Uterus (tissue), 2 donors: Measurements from ENCODE around the gene EEF1E1.

Source experiments
- POLR2A ChIP-seq, 2 donors: fragments of 450-650 bp; IDR thresholded peaks; one replicate each; pipeline ENCODE4 v1.6.1; 2016; ENCODE audit warnings: antibody characterized with exemption in 2 of 2, mild to moderate bottlenecking in 1 of 2, moderate library complexity in 1 of 2
- TF ChIP-seq, protein P1 (sequence below), 4 experiments: fragments of 200-600 bp in 2 of 4; fragments of 450-650 bp in 2 of 4; sonication (generic) in 2 of 4; IDR thresholded peaks; one replicate each; pipeline ENCODE4 v1.5.1; 2016 to 2019; ENCODE audit warnings: antibody characterized with exemption in 4 of 4, mild to moderate bottlenecking in 2 of 4, moderate library complexity in 1 of 4

DNA sequence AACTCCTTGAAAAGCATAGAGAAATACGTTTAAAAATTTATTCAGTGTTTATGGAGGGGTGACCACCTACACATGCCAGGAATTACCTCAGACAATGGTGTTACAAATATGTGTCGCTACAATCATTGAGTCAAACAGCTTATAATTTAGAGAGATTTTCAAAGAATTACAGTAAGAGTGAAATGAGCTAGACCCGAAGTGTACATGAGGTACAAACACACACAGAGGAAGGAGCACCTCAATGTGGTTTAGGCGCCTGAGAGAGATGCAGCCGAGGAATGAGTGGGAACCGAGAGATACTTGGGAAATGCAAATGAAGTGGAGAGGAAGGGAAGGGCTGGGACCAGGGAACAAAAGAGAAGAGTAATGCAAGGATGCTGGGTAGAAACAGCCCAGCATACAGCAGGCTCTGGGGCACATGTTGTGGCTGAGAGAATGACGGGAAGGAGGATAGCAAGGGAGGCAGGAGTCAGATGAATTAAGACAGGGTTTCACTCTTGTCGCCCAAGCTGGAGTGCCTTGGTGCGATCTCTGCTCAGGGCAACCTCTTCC is 15.5 kb downstream of the EEF1E1 start:
- TF ChIP-seq, protein P1, sequence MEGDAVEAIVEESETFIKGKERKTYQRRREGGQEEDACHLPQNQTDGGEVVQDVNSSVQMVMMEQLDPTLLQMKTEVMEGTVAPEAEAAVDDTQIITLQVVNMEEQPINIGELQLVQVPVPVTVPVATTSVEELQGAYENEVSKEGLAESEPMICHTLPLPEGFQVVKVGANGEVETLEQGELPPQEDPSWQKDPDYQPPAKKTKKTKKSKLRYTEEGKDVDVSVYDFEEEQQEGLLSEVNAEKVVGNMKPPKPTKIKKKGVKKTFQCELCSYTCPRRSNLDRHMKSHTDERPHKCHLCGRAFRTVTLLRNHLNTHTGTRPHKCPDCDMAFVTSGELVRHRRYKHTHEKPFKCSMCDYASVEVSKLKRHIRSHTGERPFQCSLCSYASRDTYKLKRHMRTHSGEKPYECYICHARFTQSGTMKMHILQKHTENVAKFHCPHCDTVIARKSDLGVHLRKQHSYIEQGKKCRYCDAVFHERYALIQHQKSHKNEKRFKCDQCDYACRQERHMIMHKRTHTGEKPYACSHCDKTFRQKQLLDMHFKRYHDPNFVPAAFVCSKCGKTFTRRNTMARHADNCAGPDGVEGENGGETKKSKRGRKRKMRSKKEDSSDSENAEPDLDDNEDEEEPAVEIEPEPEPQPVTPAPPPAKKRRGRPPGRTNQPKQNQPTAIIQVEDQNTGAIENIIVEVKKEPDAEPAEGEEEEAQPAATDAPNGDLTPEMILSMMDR (IDR thresholded peaks at IDR 0.05): no peak
- no peak for TF ChIP-seq POLR2A (IDR thresholded peaks at IDR 0.05)
